HG02973 (cell line): ENCODE measurements around the gene IL20.

Source experiments
- ATAC-seq: cut with Tn5 transposase; IDR thresholded peaks from one replicate; pipeline ENCODE4 v1.9.1; 2021; ENCODE audit warnings: moderate library complexity; ENCODE audit not compliant: unreplicated experiment

Gene IL20, protein sequence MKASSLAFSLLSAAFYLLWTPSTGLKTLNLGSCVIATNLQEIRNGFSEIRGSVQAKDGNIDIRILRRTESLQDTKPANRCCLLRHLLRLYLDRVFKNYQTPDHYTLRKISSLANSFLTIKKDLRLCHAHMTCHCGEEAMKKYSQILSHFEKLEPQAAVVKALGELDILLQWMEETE

DNA sequence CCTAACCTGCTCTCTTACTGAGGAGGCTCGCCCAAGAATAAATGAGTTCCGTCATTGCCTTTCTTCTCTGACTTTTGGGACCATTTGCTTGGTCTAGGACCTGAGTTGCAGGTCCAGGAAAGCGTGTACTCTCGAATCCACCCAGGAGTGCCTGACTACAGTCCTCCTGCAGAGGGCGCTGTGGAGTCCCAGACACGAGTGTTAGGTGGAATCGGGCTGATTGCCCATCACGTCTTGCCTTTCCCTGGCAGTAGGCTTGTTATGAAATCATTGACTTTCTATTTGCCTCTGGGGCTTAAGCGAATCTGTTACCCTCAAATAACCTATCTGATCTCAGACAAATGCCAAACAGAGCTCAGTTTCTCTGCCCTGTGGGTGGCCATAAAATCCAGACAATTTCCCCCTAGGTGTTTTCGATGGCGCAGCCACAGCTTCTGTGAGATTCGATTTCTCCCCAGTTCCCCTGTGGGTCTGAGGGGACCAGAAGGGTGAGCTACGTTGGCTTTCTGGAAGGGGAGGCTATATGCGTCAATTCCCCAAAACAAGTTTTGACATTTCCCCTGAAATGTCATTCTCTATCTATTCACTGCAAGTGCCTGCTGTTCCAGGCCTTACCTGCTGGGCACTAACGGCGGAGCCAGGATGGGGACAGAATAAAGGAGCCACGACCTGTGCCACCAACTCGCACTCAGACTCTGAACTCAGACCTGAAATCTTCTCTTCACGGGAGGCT is at the start of gene IL20:
Gene IL20, plus strand, starts transcription at position 685 of the 733 bp plus-strand sequence. CDS start 230 bp downstream, outside the sequence.
- no peak for ATAC-seq

DNA sequence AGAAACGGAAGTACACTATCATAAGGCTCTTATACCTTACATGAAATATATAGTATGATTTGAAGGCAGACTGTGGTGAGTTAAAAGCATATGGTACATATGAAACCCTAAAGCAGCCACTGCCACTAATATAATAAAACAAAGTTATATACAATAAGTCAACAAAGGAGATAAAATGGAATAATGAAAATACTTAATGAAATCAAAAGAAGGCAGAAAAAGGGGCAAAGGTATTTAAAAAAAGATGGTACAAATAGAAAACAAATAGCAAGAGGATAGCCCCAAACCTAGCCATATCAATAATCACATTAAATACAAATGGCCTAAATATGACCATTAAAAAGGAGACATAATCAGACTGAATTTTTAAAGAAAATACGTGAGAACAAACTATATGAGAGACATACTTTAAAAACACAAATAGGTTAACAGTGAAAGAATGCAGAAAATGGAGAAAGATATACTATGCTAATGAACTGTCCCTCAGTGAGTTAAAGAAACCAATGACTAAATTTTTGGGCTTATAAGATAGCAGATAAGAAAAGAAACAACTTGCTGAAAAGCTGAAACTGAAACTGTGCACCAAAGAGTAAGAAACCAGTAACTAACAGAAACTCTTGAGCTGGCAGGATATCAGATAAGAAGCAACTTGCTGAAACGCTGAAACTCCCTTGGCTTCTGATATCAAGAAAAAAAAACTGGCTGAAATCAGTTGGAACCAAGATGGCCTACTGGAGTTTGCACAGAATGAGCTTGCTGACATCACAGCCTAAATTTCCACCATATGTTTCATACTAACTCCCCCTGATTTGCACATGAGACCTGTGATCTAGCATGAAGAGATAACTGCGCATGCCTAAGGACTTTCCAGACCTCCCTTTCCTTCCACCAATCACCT is 48.8 kb upstream of the IL20 start:
- ATAC-seq = peak; percentile 63

DNA sequence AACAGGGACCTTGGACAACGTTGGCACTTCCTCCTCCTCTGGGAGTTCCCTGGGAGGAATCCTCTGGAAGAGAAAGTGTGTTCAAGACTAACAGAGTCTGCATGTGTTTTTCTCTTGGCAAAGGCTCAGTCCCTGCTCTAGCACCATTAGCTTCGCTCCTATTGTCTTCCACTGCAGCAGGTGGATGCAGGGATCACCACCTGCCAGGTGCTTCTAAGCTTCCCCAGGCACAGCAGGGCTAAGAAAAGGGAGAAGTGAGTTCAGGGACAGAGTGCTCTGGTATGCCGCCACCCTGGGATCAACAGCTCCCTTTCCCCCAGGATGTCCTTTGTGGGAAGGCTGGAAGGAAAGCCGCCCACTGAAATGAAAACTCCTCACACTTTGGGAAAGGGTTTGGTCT is 43.9 kb upstream of the IL20 start:
- ATAC-seq = no peak

DNA sequence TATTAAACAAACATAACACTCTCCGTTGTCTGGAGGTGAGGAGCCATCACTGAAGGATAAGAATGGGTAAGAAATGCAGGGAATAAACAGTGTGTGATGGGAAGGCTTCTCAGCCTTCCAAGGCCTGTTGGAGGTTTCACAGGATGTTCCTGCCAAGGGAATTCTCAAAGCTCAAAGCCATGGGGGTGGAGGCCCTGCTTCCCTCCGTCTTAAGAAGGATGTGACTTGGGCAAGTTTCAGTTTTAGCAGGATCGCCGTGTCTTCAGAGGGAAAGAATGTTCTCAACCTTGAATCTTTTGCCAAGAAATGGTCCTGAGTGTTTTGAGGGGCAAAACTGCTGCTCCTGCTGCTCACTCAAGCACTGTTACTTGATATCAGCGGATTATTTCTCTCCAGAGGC is 41.7 kb upstream of the IL20 start:
- no peak for ATAC-seq

DNA sequence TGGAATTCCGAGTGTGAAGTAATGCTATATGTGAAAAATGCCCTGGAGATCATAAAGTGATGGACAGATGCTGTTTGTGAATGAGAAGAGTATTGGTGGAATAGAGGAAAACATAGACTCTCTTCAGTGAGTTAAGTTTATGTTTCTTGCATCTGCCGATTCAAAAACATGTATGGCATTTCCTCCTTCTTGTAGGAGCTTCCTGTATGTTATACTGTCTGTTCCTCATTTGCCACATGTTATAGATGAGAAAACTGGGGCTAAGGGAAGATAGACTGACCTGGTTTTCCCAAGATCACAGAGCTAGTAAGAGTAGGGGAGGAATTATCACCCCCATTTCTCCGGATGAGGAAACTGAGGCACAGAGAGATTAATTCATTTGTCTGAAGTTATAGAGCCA is 41.1 kb upstream of the IL20 start:
- ATAC-seq = no peak

DNA sequence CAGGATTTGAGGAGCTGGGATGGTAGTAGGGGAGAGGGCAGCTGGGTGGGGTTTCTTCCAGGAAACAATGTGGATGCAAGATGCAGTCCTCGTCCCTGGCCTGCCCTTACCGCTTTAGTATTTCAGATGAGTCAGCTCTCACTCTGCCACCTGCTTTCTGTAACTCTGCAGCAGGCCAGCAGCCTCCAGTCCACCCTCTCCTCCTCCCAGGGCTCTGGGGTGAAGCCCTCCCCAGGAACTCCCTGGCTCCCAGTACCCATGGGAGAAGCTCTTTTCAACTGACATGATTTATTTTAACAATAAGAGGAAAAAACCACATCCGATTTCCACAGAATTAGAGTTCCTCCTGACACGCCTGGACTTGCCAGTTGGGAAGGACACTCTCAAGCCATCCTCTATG is 39.0 kb upstream of the IL20 start:
- ATAC-seq = no peak

DNA sequence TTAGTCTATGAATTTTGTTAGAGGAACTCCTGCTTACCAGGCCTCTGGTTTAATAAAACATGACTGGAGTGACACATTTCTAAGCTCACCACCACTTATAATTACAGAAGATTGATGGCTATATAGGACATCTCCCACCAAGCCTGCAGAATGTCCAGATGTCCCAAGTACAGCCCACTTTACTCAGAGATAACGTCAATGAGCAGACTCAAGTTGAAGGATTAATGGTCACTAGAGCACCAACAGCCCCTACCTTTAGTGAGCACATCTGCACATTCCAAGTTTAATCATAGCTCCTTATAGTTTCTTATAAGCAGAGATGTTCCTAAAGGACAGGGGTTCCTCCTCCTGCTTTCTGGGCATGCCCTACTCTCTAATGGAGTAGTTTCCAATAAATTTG is 37.4 kb upstream of the IL20 start:
- no peak for ATAC-seq

DNA sequence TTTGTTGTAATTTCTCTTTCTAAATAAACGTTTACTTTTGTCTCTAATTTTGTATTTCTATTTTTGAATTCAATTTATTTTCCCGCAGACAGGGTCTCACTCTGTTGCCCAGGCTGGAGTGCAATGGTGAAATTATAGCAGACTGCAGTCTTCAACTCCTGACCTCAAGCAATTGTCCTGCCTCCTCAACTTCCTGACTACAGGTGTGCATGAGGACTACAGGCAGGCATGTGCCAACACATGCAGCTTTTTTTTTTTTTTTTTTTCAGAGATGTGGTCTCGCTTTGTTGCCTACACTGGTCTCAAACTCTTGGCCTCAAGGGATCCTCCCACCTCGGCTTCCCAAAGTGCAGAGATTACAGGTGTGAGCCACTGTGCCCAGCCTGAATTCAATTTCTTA is 36.7 kb upstream of the IL20 start:
- no peak for ATAC-seq

DNA sequence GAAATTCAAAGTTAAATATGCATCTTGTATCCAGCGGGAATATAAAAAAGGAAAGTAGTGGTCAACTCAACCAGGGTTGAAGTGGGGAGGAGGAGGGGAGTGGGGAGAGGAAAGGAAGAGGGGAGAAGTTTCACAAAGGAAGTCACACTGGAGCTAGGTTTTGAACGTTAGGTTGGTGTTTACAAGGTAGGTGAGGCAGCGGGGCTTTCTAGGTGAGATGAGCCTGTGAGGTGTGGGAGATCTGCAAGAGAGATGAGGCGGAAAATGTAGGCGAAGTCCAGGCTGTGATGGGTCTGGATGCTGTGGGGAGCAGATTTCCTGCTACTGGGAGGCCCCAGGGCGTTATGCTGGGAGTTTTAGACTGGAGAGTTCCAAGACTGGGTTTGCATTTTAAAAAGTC is 36.1 kb upstream of the IL20 start:
- no peak for ATAC-seq

DNA sequence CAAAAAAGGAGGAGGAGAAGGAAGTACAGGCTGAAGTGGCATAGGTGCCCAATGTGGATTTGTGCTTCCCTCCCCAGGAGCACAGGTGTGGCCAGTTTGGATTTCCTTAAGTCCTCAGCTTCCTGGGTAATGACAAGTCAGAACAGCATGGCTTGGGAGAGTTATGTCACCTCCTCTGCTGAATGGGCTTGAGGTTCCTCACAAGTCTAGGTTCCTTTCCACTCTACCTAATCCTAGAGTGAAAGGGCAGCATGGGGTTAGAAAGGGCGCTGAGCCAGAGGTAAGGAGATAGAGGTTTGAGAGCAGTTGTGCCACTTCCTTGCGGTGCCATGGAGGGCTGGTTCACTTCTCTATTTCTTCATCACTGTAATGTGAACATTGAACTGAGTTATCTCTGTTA is 35.5 kb upstream of the IL20 start:
- no peak for ATAC-seq

DNA sequence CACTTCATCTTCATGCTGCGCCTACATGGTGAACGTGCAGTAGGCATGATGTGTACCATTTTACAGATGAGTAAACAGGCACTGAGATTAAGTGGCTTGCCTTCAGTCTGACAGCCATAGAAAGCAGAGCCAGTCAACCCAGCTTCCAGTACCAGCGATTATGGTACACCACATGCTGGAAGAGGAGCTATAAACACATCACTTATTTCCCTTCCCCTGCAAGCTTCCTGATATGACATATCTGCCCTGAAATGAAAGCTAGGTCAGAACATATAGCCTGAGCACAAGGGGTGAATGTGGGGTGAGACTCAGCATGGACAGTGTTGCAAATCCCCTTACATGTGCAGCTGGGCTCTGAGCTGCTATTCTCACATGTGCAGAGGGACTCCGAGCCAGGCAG is 33.8 kb upstream of the IL20 start:
- ATAC-seq = no peak

DNA sequence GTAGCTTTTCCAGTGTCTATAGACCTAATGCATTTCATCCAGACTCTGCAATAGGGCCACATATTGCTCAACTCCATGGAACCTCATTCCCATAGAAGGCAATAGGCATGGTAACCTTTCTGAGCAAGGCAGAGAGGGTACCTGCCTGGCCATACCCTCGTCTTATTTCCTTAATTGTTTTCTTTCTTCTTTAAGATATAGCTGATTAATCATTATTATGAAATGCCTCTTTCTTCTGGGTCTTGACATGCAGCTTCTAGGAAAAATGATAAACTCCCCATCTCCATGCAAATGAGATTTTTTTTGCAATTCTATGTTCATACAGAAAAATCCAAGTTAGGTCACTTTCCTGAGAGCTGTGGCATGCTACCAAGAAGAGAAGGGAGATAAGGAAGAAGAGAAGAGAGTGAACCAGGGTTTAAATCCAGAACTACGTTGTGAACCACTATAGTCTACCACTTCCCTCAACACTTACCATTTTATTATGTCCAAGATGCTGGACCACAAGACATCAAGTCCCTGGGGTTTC is 33.0 kb upstream of the IL20 start:
- no peak for ATAC-seq

DNA sequence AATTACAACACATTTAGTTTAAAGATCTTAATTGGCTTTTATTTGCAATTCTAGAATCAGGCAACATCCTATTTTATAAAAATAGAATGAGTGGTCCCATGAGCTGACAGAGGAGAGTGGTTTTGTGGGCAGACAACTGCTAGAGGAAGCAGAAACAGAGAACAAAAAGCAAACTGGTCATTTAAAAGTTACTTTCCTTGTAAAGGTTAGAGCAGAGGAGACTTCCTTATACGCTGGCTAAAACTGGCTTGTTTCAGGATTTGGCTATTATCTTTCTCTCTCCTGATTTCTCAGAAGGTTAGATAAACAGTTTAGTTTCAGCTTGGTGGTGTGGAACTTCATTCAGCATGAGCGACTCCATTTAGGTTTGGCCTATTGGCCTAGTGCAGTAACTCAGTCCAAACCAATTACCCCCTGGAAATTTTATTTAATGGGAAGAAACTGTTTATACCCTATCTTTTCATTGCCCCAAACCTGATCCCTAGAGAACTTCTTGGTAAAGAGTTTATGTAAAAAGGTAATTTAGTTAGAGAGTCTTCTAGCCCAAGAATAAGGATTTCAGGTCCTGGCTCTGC is 32.2 kb upstream of the IL20 start:
- no peak for ATAC-seq

DNA sequence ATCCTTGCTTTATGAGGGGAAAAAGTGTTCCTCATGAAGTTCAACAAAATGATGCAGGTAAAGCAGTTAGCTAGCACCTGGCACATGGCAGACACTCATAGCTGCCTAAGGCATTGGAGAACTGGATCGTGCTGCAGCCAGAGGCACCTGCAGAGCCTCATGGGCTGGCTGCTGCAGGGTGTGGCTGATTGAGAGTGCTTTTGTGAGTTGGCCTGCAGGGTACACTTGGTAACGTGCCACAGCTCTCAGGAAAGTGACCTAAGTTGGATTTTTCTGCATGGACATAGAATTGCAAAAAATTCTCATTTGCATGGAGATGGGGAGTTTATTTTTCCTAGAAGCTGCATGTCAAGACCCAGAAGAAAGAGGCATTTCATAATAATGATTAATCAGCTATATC is 31.6 kb upstream of the IL20 start:
- ATAC-seq = no peak

DNA sequence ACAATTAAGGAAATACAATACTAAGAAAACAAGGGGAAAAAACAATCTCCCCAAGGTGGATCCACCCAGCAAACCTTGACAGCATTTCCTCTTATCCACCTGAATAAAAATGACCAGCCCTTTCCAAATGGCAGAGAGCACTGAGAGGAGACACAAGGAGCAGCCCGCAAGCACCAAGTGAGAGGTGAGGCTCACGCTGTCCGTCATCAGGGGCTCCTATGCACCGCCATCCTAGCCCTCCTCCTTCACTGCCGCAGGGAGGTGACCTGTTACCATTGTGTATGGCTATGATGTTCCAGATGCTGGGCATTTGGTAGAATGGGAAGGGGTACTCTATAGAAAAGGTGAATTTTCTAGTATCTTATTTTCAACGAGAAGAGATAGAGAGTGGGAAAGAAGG is 31.2 kb upstream of the IL20 start:
- ATAC-seq = no peak

DNA sequence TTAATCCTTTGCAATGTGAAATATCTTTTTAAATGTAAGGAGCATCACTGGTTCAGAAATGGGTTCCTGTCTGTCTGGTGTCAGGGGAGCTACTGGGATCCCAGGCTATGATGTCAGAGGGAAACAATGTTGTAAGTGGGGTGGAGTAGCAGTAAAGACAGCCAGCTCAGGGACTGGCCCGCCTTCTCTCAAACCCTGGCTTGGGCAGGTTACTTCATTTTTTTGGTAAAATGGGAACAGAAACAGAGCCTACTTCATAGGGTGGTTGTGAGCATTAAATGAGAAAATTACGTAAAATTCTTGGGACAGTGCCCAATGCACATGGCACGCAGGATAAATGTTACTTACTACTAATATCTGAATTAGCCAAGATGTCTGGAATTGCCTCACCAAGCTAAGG is 30.7 kb upstream of the IL20 start:
- no peak for ATAC-seq

DNA sequence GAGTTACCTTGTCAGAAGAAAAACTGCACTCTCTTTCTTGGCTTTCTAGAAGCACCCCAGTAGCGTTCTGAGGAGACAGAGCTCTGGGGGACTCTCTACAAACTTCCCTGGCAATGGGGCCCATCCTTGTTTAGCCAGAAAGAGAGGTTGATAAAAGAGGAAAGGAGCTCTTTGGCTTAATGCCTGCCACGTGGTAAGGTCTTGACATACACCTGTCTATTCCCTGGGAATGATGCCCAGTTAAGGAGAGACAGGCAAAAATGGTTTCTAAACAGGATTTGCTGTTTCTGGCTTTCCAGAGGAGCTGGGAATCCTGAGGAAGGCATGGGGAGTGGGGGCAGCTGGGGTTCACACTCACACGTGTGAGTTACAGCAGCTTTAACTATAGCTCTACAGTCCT is 30.2 kb upstream of the IL20 start:
- ATAC-seq = no peak

DNA sequence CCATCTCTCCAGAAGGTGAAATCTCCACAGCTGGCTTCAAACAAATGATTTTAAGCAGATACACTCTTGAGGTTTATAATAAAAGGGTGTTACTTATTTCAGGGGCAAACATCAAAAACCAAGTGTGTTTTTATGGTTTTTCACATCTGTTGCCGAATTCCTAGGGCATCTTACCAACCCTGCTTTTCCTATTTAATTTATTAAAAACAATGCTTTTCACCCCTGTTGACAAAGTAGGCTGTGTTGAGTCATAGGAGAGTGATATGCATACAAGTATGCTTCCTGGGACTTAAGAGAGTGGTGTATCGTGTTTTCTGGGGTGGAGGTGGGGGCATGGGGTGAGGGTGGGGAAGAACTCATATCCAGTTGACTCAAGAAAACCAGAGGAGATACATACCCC is 29.3 kb upstream of the IL20 start:
- ATAC-seq = no peak

DNA sequence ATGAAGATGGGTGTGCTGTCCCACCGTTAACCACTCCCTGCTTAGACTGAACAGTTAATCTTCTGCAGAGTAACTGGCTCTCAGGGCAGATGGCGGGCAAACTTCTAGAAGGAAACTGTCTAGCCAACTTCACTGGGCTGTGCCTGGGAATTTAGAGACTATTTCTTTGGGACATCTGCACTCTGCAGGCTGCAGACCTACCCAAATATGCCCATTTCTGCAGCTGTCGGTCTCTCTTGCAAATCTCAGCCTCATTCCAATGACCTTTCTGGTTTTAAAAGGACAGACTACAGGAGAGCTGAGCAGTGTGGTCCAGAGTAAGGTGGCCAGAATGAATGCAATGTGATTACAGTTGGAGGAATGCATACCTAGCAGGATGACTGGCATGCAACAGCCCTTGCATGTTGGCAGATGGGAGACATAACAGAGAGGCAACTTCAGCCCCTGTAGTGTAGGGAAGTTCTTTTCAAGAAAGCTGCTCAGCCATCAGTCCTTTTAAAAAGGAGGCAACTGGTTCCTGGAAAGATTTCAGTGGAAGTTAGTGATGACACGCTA is 26.3 kb upstream of the IL20 start:
- ATAC-seq = no peak

DNA sequence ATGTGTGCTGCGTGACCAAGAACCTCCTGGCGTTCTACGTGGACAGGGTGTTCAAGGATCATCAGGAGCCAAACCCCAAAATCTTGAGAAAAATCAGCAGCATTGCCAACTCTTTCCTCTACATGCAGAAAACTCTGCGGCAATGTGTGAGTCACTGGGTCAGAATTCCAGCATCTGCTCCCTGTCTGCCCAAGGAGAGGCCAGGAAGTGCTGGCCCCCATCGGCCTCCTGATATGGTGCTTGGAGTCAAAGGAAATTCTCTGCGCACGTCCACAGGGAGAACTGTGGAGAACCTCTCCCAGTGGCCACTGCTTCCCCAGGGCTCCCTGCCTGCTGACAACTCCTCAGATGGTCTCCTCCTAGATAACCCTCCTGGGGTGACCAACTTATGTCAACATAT is 25.6 kb upstream of the IL20 start:
- no peak for ATAC-seq
